ENCODE data around the gene NCR2. TPM values are rescaled to one million over a fixed set of nuclear protein-coding genes. Genes with fewer than 3 reads are reported as not detected.

NCR2 gene
- total RNA-seq, 1 experiment from 2014 or later: not detected

DNA sequence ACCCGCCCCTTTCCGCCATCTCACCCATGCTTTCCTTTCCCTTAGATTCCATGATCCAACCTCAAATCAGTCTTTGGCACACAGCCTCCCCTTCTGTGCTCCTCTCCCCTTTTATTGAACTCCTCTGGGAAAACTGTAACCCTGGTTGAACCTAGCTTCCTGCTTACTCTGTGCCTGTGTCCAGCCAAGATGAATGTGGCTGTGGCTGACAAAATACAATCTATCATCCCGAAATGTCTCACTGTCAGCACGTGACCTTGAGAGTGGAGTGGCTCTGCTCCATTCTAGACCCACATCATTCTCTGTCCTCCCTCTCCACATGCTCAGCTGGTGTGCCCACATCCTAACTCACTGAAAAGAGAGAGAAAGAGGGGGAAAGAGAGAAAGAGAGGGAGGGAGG, 11.0 kb downstream of the NCR2 start:
- no peaks in the 10 kb centered on the region for H3K4me1 ChIP-seq (ENCODE audit: control insufficient read depth, insufficient read depth, low read length)
- H3K27me3 ChIP-seq (ENCODE audit: control insufficient read depth, insufficient read depth, low read length): peaks cover 12% of the 10 kb centered on the region
- TF ChIP-seq POLR2AphosphoS5 (IDR thresholded peaks at IDR 0.05; ENCODE audit: low read depth, low read length): no peak
- TF ChIP-seq, protein P1, sequence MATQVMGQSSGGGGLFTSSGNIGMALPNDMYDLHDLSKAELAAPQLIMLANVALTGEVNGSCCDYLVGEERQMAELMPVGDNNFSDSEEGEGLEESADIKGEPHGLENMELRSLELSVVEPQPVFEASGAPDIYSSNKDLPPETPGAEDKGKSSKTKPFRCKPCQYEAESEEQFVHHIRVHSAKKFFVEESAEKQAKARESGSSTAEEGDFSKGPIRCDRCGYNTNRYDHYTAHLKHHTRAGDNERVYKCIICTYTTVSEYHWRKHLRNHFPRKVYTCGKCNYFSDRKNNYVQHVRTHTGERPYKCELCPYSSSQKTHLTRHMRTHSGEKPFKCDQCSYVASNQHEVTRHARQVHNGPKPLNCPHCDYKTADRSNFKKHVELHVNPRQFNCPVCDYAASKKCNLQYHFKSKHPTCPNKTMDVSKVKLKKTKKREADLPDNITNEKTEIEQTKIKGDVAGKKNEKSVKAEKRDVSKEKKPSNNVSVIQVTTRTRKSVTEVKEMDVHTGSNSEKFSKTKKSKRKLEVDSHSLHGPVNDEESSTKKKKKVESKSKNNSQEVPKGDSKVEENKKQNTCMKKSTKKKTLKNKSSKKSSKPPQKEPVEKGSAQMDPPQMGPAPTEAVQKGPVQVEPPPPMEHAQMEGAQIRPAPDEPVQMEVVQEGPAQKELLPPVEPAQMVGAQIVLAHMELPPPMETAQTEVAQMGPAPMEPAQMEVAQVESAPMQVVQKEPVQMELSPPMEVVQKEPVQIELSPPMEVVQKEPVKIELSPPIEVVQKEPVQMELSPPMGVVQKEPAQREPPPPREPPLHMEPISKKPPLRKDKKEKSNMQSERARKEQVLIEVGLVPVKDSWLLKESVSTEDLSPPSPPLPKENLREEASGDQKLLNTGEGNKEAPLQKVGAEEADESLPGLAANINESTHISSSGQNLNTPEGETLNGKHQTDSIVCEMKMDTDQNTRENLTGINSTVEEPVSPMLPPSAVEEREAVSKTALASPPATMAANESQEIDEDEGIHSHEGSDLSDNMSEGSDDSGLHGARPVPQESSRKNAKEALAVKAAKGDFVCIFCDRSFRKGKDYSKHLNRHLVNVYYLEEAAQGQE (IDR thresholded peaks at IDR 0.05; ENCODE audit: insufficient read depth in 1 of 2, low read depth in 2 of 2, low read length in 1 of 2): no peak
- TF ChIP-seq SIN3A (IDR thresholded peaks at IDR 0.05; ENCODE audit: borderline replicate concordance, insufficient read depth, low read depth, low read length): no peak
- no peak for TF ChIP-seq TCF7L2 (IDR thresholded peaks at IDR 0.05; ENCODE audit: low read depth, low read length)
- TF ChIP-seq, protein P2, sequence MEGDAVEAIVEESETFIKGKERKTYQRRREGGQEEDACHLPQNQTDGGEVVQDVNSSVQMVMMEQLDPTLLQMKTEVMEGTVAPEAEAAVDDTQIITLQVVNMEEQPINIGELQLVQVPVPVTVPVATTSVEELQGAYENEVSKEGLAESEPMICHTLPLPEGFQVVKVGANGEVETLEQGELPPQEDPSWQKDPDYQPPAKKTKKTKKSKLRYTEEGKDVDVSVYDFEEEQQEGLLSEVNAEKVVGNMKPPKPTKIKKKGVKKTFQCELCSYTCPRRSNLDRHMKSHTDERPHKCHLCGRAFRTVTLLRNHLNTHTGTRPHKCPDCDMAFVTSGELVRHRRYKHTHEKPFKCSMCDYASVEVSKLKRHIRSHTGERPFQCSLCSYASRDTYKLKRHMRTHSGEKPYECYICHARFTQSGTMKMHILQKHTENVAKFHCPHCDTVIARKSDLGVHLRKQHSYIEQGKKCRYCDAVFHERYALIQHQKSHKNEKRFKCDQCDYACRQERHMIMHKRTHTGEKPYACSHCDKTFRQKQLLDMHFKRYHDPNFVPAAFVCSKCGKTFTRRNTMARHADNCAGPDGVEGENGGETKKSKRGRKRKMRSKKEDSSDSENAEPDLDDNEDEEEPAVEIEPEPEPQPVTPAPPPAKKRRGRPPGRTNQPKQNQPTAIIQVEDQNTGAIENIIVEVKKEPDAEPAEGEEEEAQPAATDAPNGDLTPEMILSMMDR (IDR thresholded peaks at IDR 0.05): no peak
- no TSS peak for BruUV-seq (replicated peaks)
- no peak for DNase-seq (ENCODE audit: low read depth, low spot score)
- in situ Hi-C loops (cut with HindIII; ENCODE audit: low pct_unique_long_range_greater_than_20kb, low sequenced_read_pairs) (no loop called here), intact Hi-C loops (cut with micrococcal nuclease; ENCODE audit: unreplicated experiment) (no loop called here)
- CTCF ChIA-PET: no interaction called here
- H3K4me3 ChIP-seq (ENCODE audit: low read depth in 2 of 2, low read length in 2 of 2): no peak overlapping the region
- no peaks in the 10 kb centered on the region for H3K36me3 ChIP-seq (ENCODE audit: control insufficient read depth, insufficient read depth, low read length)
- peaks cover 3% of the 10 kb centered on the region; the same call in 1 of the 2 replicates for H3K9me3 ChIP-seq (ENCODE audit: control insufficient read depth, insufficient read depth, low read depth, low read length)
- no peak overlapping the region for H3K27ac ChIP-seq (ENCODE audit: low read length)
- no peak for ATAC-seq
- POLR2A ChIA-PET: interaction anchor here (0.6 kb wide), 1 partner anchor 70 kb away, joined by 4 read pairs; no protein-coding TSS in a partner anchor

DNA sequence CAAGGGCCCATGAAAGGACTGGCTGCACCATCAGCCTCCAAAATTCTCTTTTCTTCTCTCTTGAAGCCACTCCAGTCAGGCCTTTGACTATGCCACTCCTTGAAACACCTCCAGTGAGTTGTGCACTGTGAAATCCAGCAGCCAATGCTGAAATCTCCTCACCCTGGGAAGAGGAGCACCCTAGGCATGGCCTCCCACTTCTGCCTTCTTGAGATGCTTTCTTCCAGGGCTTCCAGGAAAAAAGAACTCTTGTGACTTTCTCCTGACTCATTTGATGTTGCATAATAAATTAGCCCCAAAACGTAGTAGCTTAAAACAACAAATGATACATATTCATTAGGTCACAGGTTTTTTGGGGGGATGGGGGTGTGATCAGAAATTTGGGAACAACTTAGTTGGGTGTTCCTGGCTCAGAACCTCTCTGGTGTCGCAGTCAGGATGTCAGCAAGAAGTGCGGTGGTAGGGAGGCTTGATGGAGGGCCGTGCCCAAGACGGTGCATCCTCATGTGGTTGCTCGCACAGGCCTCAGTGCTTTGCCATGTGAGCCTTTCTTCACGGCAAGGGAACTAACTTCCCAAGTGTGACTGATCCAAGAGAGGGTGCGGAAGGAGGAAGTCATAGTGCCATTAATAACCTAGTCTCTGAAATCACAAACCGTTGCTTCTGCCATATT, 12.1 kb downstream of the NCR2 start:
- ChIA-PET CTCF (no interaction called here), POLR2A (no interaction called here)
- H3K27ac ChIP-seq (ENCODE audit: low read length): no peak overlapping the region
- no peaks in the 10 kb centered on the region for H3K36me3 ChIP-seq (ENCODE audit: control insufficient read depth, insufficient read depth, low read length)
- ATAC-seq (no peak), DNase-seq (ENCODE audit: low read depth, low spot score) (no peak)
- no peak overlapping the region for H3K4me3 ChIP-seq (ENCODE audit: low read depth in 2 of 2, low read length in 2 of 2)
- peaks cover 12% of the 10 kb centered on the region for H3K27me3 ChIP-seq (ENCODE audit: control insufficient read depth, insufficient read depth, low read length)
- no TSS peak for BruUV-seq (replicated peaks)
- no peaks in the 10 kb centered on the region for H3K4me1 ChIP-seq (ENCODE audit: control insufficient read depth, insufficient read depth, low read length)
- peaks cover 3% of the 10 kb centered on the region; the same call in 1 of the 2 replicates for H3K9me3 ChIP-seq (ENCODE audit: control insufficient read depth, insufficient read depth, low read depth, low read length)
- intact Hi-C loops (cut with micrococcal nuclease; ENCODE audit: unreplicated experiment): no loop called here
- in situ Hi-C loops (cut with HindIII; ENCODE audit: low pct_unique_long_range_greater_than_20kb, low sequenced_read_pairs): no loop called here
- no peak for TF ChIP-seq POLR2AphosphoS5 (IDR thresholded peaks at IDR 0.05; ENCODE audit: low read depth, low read length)
- TF ChIP-seq, protein P2 (IDR thresholded peaks at IDR 0.05): no peak
- no peak for TF ChIP-seq SIN3A (IDR thresholded peaks at IDR 0.05; ENCODE audit: borderline replicate concordance, insufficient read depth, low read depth, low read length)
- no peak for TF ChIP-seq TCF7L2 (IDR thresholded peaks at IDR 0.05; ENCODE audit: low read depth, low read length)
- TF ChIP-seq, protein P1 (IDR thresholded peaks at IDR 0.05; ENCODE audit: insufficient read depth in 1 of 2, low read depth in 2 of 2, low read length in 1 of 2): no peak

All from Panc1 (cell line).